ENCODE results near the gene RPS3.
"Not testable (repeated sequence)": the region's sequence is repeated elsewhere in the genome, so short reads cannot be mapped to it uniquely, and the experiment has no call there.

RPS3 gene

DNA sequence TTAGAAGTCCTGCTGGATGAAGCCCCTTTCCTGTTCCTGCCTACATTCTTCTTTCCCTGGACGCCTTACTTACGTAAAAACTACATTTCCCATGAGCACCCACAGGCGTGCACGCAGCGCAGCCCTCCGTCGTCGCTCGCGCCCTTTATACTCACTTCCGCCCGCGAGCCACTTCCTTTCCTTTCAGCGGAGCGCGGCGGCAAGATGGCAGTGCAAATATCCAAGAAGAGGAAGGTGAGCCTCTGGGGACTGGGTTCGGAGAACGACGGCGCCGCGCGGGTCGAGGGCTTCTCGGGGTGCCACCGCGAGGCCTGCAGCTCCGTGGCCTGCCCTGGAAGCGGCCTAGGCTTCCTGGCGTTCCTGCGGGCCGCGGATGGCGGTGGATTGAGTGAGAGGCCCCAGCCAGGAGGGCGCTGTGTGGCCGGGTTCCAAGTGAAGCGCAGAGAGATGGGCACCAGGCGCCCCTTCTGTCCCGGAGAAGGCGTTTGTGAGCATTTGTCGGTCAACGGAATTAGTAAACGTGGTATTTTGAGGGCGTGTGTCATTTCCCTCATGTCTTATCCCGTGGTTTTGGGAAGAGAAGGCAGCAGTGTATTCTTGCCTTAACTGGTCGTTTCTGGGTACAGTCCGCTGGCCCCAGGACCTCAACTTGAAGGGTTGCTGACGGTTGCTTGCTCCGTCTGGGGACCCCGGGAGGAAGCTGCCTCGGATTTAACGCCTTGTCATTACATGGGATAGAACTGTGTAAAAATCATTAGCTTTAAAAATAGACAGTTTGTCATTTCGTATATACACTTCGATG lies at the start of gene RPS3:
Gene RPS3 (plus strand): TSS at position 175 of the 802 bp plus-strand sequence. CDS start 30 bp downstream, at position 205.
- peak; percentile 87 for DNase-seq (ENCODE audit: low spot score)

DNA sequence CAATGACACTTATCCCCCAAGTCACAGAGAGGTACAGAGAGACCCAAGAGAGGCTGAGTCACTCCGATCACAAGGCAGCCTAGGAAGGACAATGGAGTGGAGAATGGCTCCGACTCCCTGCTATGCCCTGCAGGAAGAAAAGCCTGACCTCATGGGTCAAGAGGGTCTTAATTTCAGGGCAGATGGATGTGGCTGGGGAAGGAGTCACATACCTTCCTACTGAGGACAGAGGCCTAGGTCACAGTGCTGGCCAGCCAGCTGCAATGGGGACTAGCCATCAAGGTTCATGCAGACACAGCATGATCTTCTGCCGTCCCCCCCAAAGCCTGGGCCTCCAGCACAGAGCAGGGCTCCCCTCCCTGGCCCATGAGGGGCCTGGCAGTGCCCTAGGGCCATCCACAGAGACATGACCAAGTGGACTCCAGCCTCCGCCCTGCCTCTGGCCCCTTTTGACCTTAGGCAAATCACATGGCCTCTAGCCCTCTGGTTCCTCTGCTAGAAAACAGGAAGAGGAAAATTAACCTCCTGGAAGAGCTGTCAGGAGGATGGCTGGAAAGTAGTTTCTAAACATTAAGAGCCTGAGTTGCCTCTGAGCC lies 49.7 kb upstream of the RPS3 start:
- peak; percentile 3 for DNase-seq (ENCODE audit: low spot score)

DNA sequence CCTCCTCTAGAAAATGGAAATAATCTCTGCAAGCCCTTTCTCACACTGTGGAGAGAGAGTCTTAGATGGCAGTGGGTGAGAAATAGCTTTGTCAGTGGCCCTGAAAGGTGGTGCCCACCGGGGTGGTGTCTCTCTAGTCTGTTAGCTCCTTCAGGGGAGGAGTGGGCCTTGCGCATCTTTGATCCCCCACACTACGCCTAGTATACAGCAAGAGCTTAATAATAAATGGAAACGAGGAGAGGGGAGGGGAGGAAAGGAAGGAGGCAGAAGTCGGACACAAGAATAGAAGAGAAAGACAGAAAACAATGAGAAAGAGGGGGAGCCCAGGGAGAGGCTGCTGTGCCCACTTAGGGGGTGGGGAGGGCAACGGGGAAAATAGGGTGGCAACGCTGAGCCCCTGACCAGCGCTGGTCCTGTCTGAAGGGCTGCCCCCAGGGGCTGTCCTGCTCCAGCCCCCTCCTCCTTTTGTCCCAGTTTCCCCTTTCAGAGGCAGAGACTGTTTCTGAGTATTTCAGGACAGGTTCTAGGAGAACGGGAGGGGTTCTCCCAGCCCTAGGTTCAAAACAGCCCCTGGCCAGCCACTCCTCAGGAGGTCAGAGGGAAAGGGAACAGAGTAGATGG lies 49.1 kb upstream of the RPS3 start:
- no peak for DNase-seq (ENCODE audit: low spot score)

DNA sequence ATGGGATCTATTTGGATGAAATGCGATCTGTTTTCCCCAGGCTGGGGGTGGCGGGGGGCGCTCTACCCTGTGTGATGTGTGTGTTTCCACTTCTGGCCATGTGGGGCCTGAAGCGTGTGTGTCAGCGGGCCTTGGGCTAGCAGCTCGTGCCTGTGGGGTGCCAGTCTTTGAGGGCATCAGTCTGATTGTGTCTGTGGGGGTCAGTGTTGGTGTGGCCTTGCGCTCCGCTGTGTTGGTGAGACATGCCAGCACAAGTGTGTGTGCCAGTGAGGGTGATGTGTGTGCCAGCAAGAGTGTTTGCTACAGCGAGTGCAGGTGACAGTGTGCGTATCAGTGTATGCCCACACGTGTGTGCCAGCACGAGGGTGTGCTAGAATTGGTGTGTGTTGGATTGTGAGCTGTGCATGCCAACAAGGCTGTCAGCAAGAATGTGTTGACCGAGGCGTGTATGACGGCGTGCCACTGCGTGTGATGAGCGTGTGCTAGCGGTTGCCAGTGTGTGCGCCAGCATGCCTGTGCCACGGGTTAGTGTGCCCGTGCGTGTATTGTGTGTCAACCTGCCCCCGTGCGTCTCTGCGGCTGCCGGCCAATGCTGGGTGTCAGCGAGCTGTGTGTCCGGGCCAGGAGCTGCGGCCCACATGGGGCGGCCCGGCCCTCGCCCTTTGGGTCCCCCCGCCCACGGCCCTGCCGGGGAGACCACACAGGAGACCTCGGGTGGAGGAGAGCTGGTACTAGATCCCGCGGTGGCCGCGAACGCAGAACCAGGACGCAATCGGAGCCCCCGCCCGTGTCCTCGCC lies 48.4 kb upstream of the RPS3 start:
- DNase-seq (ENCODE audit: low spot score), result no peak

DNA sequence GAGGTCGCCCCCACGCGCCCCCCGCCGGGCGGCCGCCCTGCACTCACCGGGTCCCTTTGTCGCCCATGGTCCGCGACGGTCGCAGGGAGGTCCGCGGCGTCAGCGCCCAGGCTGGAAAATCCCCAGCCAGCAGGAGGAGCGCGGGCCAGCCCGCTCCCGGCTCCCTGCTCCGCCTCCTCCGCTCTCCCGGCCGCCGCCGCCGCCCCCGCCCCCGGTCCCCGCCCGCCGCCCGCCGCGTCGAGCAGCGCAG lies 47.9 kb upstream of the RPS3 start, which contains the start of gene ARRB1:
Gene ARRB1 (minus strand): TSS at position 121 of the 250 bp plus-strand sequence. CDS start 54 bp downstream, at position 67.
- DNase-seq (ENCODE audit: low spot score), result no peak

DNA sequence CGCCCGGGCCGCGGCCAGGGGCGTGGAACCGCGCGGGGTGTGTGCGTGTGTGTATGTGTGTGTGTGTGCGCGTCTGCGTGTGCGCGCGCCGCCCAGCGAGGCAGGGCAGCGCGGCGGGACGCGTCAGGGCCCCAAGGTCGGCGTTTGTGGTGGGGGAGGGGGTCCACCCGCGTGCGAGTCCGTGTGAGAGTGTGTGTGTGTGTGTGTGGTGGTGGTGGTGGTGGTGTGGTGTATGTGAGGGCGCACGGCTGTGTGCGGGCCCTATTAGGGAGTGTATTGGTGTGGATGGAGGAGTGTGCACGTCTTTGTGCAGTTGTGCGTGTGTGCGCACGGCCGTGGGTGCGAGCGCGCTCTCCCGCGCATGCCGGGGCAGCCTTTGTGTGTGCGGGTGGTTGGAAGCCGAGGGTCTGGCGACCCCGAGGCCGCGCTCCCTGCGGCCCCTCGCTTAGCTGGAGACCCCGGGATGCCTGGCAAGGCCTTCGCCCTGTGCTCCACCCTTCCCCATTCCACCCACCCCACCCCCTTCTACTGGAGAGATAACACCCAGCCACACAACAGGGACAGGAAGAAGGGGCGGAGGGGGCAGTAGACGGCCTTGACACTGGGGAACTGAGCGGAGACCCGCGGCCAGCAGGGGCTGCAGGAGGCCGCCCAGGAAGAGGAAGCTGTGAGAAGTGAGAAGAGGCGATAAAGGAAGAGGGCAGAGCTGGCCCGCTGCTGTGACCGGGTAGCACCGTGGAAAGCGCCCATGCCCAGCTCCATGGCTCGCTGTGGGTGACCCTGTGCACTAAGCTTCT lies 47.3 kb upstream of the RPS3 start:
- DNase-seq (ENCODE audit: low spot score), result peak; percentile 45

DNA sequence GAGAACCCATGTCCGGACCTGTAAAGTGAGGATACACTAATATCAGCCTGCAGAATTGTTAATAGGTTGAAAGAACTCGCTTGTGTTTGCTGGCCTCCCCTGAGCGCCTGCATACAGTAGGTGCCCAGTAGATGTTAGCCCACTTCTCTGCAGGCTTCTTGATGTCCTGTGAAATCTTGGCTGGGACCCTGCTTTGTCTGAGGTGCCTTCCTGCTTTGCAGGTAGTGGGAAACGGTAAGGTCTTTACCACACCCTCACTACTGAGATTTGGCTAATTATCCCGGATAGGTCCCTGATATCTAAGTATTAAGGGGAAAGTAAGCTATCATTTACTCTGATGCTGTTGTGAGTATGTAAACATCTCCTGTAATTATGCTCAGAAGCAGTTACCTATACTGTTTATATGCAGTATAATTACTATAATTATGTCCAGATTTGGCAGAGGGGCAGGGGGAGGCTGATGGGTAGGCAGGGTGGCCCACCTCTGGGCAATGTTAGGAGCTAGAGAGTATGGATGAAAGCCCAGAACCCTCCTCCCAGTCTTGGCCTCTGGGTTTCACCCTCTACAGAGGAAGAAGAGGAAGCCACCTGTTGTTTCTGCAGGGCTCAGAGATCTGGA lies 46.6 kb upstream of the RPS3 start:
- no peak for DNase-seq (ENCODE audit: low spot score)

DNA sequence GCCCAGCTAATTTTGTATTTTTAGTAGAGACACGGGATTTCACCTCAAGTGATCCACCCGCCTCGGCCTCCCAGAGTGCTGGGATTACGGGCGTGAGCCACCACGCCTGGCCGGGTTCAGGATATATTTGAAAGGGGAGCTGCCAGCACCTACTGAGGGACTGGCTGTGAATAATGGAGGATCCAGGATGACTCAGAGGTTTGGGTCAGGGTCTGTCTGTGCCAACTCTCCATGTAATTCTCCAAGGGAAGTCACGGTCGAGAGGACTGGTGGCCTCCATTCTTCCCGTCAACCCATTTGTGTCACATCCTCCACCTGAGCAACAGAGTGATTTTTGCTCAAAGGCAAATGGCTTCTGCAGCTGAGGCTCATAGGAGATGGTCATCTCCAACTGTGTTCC lies 44.3 kb upstream of the RPS3 start:
- DNase-seq (ENCODE audit: low spot score), result no peak

DNA sequence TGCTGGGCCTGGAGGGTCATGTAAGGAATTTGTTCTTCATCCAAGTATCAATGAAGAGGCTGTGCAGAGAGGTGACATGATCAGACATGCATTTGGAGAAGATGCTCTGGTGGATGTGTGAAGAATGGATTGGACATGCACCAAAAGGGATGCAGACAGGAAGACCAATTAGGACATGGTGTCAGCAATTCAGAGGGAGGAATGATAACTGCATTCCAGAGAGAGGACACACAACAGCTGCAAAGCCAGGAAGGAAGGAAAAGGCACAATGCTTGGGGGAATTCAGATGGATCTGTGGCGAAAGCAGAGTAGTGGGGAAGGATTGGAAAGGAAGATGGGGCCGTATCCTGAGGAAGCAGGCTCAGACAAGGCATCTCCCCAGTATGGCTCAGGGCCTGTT lies 42.7 kb upstream of the RPS3 start:
- DNase-seq (ENCODE audit: low spot score), result no peak

DNA sequence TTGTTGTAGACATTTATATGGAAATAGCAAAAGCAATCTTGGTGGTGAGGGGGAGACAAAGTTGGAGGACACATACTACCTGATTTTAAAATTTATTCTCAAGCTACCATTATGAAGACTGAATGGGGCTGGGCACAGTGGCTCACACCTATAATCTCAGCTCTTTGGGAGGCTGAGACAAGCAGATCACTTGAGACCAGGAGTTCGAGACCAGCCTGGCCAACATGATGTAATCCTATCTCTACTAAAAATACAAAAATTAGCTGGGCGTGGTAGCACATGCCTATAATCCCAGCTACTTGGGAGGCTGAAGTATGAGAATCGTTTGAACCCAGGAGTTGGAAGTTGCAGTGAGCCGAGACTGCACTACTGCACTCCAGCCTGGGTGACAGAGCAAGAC lies 37.0 kb upstream of the RPS3 start:
- not testable (repeated sequence) for DNase-seq (ENCODE audit: low spot score)

DNA sequence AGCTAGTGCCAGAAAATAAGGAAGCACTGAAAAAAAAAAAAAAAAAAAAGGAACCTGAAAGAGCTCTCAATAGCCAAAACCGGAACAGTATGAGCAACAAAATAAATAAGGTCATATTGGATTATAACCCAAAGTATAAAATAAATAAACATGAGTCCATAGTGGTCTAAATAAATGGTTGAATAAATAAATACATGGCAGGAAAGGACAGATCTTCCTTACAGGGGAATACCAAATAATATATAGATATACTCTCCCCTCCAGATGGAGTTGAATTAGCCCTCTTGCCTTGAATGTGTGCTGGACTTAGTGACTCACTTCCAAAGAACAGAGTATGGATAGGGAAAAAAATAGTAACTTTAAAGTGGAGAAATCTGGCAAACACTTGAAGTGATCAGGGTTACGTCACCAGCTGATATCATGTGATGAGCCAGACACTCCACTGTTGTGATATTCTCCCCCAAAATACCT lies 33.6 kb upstream of the RPS3 start:
- no peak for DNase-seq (ENCODE audit: low spot score)

DNA sequence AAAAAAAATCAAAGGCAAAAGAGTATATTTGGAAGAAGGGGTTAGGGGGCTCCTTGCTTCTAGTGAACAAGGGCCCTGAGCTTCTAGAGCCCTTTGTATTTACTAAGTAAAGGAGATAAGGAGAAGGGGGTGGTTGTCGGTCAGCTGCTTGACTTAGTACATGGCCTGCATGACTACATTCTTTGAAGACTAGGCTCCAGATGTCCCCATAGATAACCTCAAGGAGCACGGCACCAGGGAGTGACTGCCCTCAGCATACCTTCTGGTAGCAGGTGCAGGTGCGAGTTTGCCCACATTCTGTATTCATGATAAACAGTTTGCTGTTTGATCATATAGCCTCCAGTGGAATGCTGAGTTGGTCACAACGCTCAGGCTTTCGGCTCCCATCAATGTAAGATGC lies 32.5 kb upstream of the RPS3 start:
- DNase-seq (ENCODE audit: low spot score), result not testable (repeated sequence)

DNA sequence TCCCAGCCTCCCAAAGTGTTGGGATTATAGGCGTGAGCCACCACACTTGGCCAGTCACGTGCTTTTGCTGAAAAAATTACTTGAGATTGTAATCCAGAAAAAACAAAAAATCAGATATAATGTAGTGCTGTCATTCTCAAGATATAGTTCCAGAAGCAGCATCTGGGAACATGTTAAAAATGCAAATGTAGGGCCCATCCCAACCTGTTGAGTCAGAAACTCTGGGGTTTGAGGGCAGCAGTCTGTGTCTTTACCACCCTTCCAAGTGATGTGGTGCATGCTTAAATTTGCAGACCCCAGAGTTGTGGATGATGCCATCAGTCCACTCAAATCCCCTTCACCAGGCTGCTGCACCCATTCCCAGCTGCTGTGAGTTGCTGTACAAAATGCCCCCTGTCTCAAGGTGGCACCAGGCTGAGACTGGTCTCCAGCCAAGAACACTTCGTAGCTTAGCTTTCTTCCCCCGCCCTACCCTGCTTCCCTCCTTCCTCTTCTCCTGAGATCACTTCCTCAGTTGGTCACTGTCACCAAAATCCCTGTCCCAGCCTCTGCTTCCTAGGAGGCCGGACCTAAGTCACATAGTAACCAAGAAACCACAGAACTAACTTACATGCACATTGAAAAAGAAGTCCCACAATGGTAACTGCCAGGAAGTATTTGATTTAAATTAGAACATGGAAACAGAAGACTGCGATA lies 29.6 kb upstream of the RPS3 start:
- DNase-seq (ENCODE audit: low spot score), result no peak

DNA sequence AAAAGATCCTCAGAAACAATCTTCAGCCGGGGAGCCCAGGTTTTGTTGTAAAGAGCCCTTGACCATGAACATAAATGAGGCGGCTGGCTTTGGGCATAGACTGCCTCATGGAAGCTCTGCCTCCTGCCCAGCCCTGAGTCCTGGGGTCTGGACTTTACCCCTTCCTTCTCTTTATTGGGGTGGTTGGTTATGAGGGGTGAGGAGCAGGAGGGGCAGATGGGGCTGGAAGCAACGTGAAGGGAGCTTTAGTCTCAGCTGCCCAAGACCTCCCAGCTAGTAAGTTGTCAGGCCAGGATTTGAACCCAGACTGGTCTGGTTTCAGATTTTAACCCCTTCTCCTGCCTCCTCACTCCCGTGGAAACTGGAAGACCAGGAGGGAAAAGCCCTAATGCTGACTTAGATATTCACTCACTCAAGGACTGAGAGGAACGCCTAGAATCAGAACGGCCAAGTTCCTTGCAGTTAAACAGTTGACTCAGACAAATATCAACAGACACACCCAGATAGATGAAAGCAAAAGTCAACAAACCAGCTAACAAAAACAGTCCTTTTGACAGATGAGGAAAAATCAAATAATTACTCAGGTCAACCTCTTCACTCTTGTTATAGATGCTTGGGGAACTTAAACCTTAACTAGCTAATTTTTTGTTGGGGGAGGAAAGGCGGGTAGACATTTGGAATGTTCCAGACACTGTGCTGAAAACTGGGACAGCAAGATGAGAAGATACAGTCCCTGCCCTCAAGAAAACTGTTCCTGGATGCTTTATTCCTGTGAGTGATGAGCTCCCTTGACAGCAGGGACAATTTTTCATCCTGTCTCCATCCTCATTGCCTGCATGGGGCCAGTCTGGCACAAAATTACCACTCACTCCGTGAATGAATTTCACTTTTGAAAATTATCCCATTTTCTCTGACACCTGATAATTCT lies 27.1 kb upstream of the RPS3 start:
- no peak for DNase-seq (ENCODE audit: low spot score)

DNA sequence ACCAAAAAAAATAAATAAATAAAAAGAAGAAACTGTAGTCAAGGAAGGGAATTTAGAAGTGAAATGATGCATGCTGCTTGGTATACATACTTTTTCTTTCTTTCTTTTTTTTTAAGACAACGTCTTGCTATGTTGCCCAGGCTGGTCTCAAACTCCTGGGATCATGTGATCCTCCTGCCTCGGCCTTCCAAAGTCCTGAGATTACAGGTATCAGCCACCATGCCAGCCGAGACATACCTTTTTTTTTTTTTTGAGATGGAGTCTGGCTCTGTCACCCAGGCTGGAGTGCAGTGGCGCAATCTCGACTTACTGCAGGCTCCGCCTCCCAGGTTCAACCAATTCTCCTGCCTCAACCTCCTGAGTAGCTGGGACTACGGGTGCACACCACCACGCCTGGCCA lies 26.1 kb upstream of the RPS3 start:
- no peak for DNase-seq (ENCODE audit: low spot score)

DNA sequence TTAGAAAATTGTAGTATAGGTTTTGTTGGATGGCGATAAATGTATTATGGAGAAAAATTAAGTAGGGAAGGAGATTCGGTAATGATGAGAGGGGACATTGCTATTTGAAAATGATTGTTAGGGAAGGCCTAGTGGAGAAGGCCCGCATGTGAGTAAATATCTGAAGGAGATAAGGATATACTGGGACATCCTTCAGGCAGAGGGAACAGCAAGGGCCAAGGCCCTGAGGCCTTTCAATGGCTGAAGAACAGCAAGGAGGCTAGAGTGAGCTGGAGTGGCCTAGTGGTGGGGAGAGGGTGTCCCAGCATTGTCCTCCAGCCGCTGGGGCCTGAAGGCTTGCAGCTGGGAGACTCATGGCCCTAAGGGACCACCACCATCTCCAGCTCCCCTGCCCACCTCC lies 24.7 kb upstream of the RPS3 start:
- DNase-seq (ENCODE audit: low spot score), result no peak

DNA sequence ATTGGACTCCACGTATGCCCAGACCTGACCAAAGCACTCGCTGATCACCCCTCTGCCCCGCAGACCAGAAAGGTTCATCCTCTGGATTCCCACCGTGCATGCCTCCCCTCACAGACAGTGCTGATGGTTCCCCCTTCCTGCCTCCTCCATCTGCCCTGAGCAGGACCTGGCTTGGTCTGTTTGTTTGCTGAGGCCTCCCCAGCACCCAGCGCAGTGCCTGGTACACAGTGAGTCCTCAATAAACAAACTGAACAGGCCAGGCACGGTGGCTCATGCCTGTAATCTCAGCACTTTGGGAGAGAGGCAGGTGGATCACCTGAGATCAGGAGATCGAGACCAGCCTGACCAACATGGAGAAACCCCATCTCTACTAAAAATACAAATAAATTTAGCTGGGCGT lies 23.7 kb upstream of the RPS3 start:
- no peak for DNase-seq (ENCODE audit: low spot score)

DNA sequence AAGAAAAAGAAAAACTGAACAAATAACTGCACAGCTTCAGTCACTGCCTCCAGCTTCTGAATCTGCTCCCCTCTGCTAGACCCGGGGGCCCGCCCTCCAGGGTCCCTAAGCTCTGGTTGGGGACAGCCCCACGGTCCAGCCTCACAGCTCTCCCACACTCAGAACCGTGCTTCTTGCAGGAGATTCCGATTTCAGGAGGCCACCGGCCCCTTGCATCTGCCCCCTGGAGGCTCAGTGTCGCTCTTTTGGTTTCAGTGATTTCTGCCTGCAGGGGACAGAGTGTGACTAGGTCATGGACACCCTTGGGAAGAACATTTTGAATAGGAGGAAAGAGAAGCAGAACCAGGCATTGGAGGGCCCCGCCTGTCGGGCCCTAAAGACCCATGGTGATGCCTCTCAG lies 23.1 kb upstream of the RPS3 start:
- DNase-seq (ENCODE audit: low spot score), result no peak

DNA sequence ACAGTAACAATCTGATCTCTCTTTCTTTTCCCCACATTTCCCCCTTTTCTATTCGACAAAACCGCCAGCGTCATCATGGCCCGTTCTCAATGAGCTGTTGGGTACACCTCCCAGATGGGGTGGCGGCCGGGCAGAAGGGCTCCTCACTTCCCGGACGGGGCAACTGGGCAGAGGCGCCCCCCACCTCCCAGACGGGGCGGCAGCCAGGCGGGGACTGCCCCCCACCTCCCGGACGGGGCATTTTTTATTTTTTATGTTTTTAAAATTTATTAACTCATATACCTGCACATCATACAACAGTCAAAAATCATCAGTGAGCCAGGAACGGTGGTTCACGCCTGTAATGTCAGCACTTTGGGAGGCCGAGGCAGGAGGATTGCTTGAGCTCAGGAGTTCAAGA lies 20.5 kb upstream of the RPS3 start:
- DNase-seq (ENCODE audit: low spot score), result not testable (repeated sequence)

DNA sequence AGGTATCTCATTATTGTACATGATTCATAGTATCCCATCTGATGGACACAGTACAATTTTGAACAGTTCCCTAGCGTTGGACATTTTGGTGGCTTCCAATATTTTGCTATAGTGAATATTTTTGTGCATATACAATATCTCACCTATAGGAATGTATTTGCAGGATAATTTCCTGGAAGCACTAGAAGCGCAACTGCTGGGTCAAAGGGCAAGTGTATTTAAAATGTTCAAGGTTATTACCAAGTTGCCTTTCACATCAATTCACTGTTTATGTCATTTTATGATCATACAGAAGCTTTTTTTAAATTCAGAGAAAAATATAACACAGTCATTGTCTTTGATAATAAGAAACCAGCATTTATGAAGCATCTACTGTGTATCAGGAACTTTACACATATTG lies 19.1 kb upstream of the RPS3 start:
- no peak for DNase-seq (ENCODE audit: low spot score)
